H1 (cell line): ENCODE measurements around the gene NAV3. TPM values are rescaled to one million over a fixed set of nuclear protein-coding genes. Genes with fewer than 3 reads are reported as not detected.

Experiments used
- CTCF ChIA-PET: fragments of 300-600 bp; sonication (Branson Sonifier 250); formaldehyde crosslinking; loops from one replicate; lab custom pipeline; 2021; ENCODE audit not compliant: partially characterized antibody; lab: Charles Lee
- POLR2A ChIA-PET: fragments of 300-600 bp; sonication (Branson Sonifier 250); formaldehyde crosslinking; loops from one replicate; lab custom pipeline; 2021; ENCODE audit warnings: inconsistent platforms; ENCODE audit not compliant: partially characterized antibody; lab: Charles Lee
- DNase-seq, 2 experiments: peaks; one replicate each; pipeline versions ENCODE4 v3.0.0 to v3.0.0-alpha.2; 2010 to 2022; ENCODE audit warnings: low spot score in 2 of 2, low read depth in 1 of 2, mixed read lengths in 1 of 2
- FAIRE-seq: peaks from 2 replicates; lab custom pipeline; 2011; peaks lifted over from hg19 to GRCh38; lab: Jason Lieb, UNC
- H2AFZ ChIP-seq: 2 replicates; pipeline ENCODE4 v1.8.1; 2012; ENCODE audit warnings: low read length, inconsistent platforms
- H2AK5ac ChIP-seq: 2 replicates; pipeline ENCODE4 v1.6.1; 2013; ENCODE audit warnings: low read depth, low read length
- H2BK120ac ChIP-seq: replicated peaks from 2 replicates; pipeline ENCODE3; 2013; ENCODE audit warnings: low read depth, low read length, inconsistent platforms
- H2BK12ac ChIP-seq: 2 replicates; pipeline ENCODE4 v1.6.1; 2013; ENCODE audit warnings: low read depth, low read length
- H2BK15ac ChIP-seq: 2 replicates; pipeline ENCODE4 v1.6.1; 2013; ENCODE audit warnings: low read length
- H2BK20ac ChIP-seq: 2 replicates; pipeline ENCODE4 v1.6.1; 2013; ENCODE audit warnings: low read length
- H2BK5ac ChIP-seq: 2 replicates; pipeline ENCODE4 v1.6.1; 2013; ENCODE audit warnings: low read depth, low read length
- H3K14ac ChIP-seq: 2 replicates; pipeline ENCODE4 v1.6.1; 2013; ENCODE audit warnings: inconsistent platforms; ENCODE audit not compliant: insufficient read length
- H3K18ac ChIP-seq: 2 replicates; pipeline ENCODE4 v1.6.1; 2013; ENCODE audit warnings: low read length; ENCODE audit errors: extremely low read depth
- H3K23ac ChIP-seq: 2 replicates; pipeline ENCODE4 v1.6.1; 2013; ENCODE audit warnings: inconsistent platforms; ENCODE audit not compliant: insufficient read length
- H3K23me2 ChIP-seq: 2 replicates; pipeline ENCODE4 v1.6.1; 2013; ENCODE audit warnings: low read depth, low read length
- H3K27ac ChIP-seq: 2 replicates; pipeline ENCODE4 v1.6.1; 2011; ENCODE audit warnings: low read depth, low read length, inconsistent platforms
- H3K27me3 ChIP-seq, 4 experiments: replicated peaks in 1 of 4; 1 replicate in 1 of 4; 2 replicates in 3 of 4; pipeline versions ENCODE4 v1.6.1 to v1.8.1; 2011 to 2013; ENCODE audit warnings: low read length in 3 of 4, mild to moderate bottlenecking in 3 of 4, inconsistent platforms in 2 of 4, mixed read lengths in 2 of 4, moderate library complexity in 1 of 4; ENCODE audit not compliant: control insufficient read depth in 3 of 4, insufficient read depth in 3 of 4; ENCODE audit errors: extremely low read depth in 1 of 4
- H3K36me3 ChIP-seq, 4 experiments: 2 replicates each; pipeline versions ENCODE4 v1.6.1 to v1.8.1; 2011 to 2013; ENCODE audit warnings: mild to moderate bottlenecking in 4 of 4, low read length in 3 of 4, moderate library complexity in 2 of 4, control low read depth in 1 of 4, inconsistent platforms in 1 of 4; ENCODE audit not compliant: insufficient read depth in 4 of 4, control insufficient read depth in 2 of 4
- H3K4ac ChIP-seq: replicated peaks from 2 replicates; pipeline ENCODE3; 2013; ENCODE audit warnings: low read length, low read depth, mixed read lengths, inconsistent platforms; ENCODE audit not compliant: insufficient read length
- H3K4me1 ChIP-seq, 4 experiments: replicated peaks in 1 of 4; 1 replicate in 1 of 4; 2 replicates in 3 of 4; pipeline versions ENCODE4 v1.6.1 to v1.8.1; 2011 to 2013; ENCODE audit warnings: low read length in 3 of 4, inconsistent platforms in 2 of 4, mixed read lengths in 1 of 4; ENCODE audit not compliant: insufficient read depth in 4 of 4, control insufficient read depth in 3 of 4
- H3K4me2 ChIP-seq, 2 experiments: 2 replicates each; pipeline versions ENCODE4 v1.6.1 to v1.8.1; 2011 to 2013; ENCODE audit warnings: low read depth in 2 of 2, low read length in 2 of 2, control low read depth in 1 of 2, inconsistent platforms in 1 of 2, mild to moderate bottlenecking in 1 of 2; ENCODE audit not compliant: insufficient read depth in 1 of 2
- H3K4me3 ChIP-seq, 4 experiments: fragments of 200-600, 300-600 bp in 1 of 4; sonication (generic), shearing (Covaris generic), sonication (Bioruptor Twin) in 1 of 4; 2 replicates each; pipeline versions ENCODE4 v1.5.1 to v1.8.1; 2011 to 2016; ENCODE audit warnings: low read length in 4 of 4, low read depth in 3 of 4, control low read depth in 2 of 4, inconsistent platforms in 2 of 4, mild to moderate bottlenecking in 2 of 4, mixed read lengths in 1 of 4, moderate library complexity in 1 of 4; ENCODE audit not compliant: insufficient read depth in 2 of 4; ENCODE audit errors: extremely low read depth in 1 of 4
- H3K56ac ChIP-seq: replicated peaks from 2 replicates; pipeline ENCODE3; 2013; ENCODE audit warnings: low read depth, mild to moderate bottlenecking, mixed read lengths, low read length, inconsistent platforms; ENCODE audit not compliant: insufficient read length
- H3K79me1 ChIP-seq: 2 replicates; pipeline ENCODE4 v1.6.1; 2013; ENCODE audit warnings: low read depth, low read length, control low read depth
- H3K79me2 ChIP-seq, 2 experiments: 2 replicates each; pipeline versions ENCODE4 v1.6.1 to v1.8.1; 2012 to 2013; ENCODE audit warnings: low read length in 2 of 2, mild to moderate bottlenecking in 2 of 2, inconsistent platforms in 1 of 2; ENCODE audit not compliant: insufficient read depth in 2 of 2, control insufficient read depth in 1 of 2
- H3K9ac ChIP-seq, 4 experiments: replicated peaks in 1 of 4; 1 replicate in 1 of 4; 2 replicates in 3 of 4; pipeline versions ENCODE4 v1.6.1 to v1.8.1; 2011 to 2013; ENCODE audit warnings: low read depth in 3 of 4, low read length in 3 of 4, control low read depth in 2 of 4, mild to moderate bottlenecking in 2 of 4, moderate library complexity in 2 of 4, inconsistent platforms in 1 of 4; ENCODE audit errors: extremely low read depth in 1 of 4
- H3K9me3 ChIP-seq, 2 experiments: 2 replicates each; pipeline versions ENCODE4 v1.6.1 to v1.8.1; 2012 to 2013; ENCODE audit warnings: mild to moderate bottlenecking in 2 of 2, moderate library complexity in 2 of 2, control low read depth in 1 of 2, inconsistent platforms in 1 of 2, low read depth in 1 of 2, low read length in 1 of 2, mixed read lengths in 1 of 2; ENCODE audit not compliant: insufficient read depth in 2 of 2
- H4K20me1 ChIP-seq, 2 experiments: replicated peaks in 1 of 2; 2 replicates each; pipeline versions ENCODE3 to v1.8.1; 2011 to 2013; ENCODE audit warnings: inconsistent platforms in 2 of 2, low read length in 2 of 2, mild to moderate bottlenecking in 1 of 2; ENCODE audit not compliant: insufficient read depth in 2 of 2, control insufficient read depth in 1 of 2
- H4K5ac ChIP-seq: 2 replicates; pipeline ENCODE4 v1.6.1; 2013; ENCODE audit warnings: low read length, low read depth, mixed read lengths, inconsistent platforms; ENCODE audit not compliant: insufficient read length
- H4K8ac ChIP-seq: 2 replicates; pipeline ENCODE4 v1.8.0; 2013; ENCODE audit warnings: mild to moderate bottlenecking, moderate library complexity, low read length, inconsistent platforms; ENCODE audit not compliant: insufficient read depth; ENCODE audit errors: extremely low read depth
- H4K91ac ChIP-seq: replicated peaks from 2 replicates; pipeline ENCODE3; 2013; ENCODE audit warnings: low read length, mixed read lengths, inconsistent platforms; ENCODE audit not compliant: insufficient read length
- FOSL1 ChIP-seq: IDR thresholded peaks from 2 replicates; pipeline ENCODE4 v1.6.1; 2011; ENCODE audit warnings: mild to moderate bottlenecking, low read depth, low read length, moderate library complexity; ENCODE audit not compliant: insufficient read depth
- GTF2F1 ChIP-seq: IDR thresholded peaks from 2 replicates; pipeline ENCODE4 v1.6.1; 2012; ENCODE audit warnings: low read depth, low read length, improper control_type of control experiment, borderline replicate concordance
- PHF8 ChIP-seq: fragments of 200-600 bp; sonication (generic); conservative IDR thresholded peaks from 2 replicates; pipeline ENCODE4 v1.7.1; 2012; ENCODE audit warnings: low read depth, mild to moderate bottlenecking, inconsistent platforms, low read length, moderate library complexity
- TAF1 ChIP-seq: IDR thresholded peaks from 2 replicates; pipeline ENCODE4 v1.6.1; 2011; ENCODE audit warnings: mild to moderate bottlenecking, low read depth, low read length
- WGBS, 2 experiments: shearing (Covaris generic) in 1 of 2; methylation state at CpG; one replicate each; pipeline versions ENCODE4 v1.1.6 to v1.1.7; 2013 to 2015; ENCODE audit warnings: low lambda C conversion rate in 2 of 2, mixed read lengths in 2 of 2, inconsistent platforms in 1 of 2, low coverage in 1 of 2, missing lambda C conversion rate in 1 of 2; ENCODE audit not compliant: insufficient replicate concordance in 2 of 2, insufficient coverage in 1 of 2, insufficient read length in 1 of 2; ENCODE audit errors: extremely low coverage in 1 of 2, missing lambda C conversion rate in 1 of 2; 5-methylcytosine and 5-hydroxymethylcytosine counted together
- polyA plus RNA-seq, 7 experiments: library from polyadenylated mRNA; depleted of rRNA in 3 of 7; stranded (reverse) in 5 of 7; unstranded in 2 of 7; fragments of >200 nt in 5 of 7; fragments of 200-250 nt in 2 of 7; gene quantifications; 1 replicate in 5 of 7; 2 replicates in 1 of 7; 4 replicates in 1 of 7; pipeline versions ENCODE4 v1.2.1 to v1.2.3, GENCODE V29; 2011 to 2013; ENCODE audit warnings: missing spikeins in 2 of 7, mixed read lengths in 2 of 7
- total RNA-seq: library from RNA; stranded (reverse); fragmentation: NEBNext Ultra II Directional; extraction: Animal tissue kit (Norgen Biotek cat#: 25700); gene quantifications from 2 replicates; pipeline ENCODE4 v1.2.1, GENCODE V29; 2021

NAV3 gene
- total and polyA plus RNA-seq, 2 of the 8 experiments (the other 6 are each of a cell fraction or from before 2014, with no cell fraction given), result 0.47 to 5.0 TPM

DNA sequence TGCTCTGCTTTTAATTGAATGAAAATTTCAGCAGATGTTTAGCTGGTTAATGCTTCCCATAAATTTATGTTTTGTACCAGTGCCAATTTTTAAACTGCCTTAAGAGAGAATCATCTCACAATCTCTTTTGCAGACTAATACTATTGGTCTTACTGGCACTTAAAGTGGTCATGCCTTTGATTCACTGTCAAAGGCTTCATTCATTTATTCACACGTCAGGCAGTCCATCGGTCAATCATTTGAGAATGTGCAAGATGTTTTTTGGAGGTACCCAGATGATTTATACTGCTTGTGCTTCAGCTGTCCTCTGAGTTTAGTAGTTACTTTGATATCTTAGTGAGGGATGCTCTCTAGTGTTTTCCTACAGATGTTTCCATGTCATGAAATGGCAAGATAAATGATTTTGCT, 83.4 kb downstream of the NAV3 start:
- FAIRE-seq, result no peak
- CTCF ChIA-PET, result interaction anchor here (0.8 to 3.6 kb wide), 3 partner anchors 10 to 120 kb away, joined by 3 to 27 read pairs (median 4); no protein-coding TSS in a partner anchor
- no peak for TF ChIP-seq GTF2F1
- TF ChIP-seq TAF1, result no peak
- no peak for TF ChIP-seq FOSL1
- TF ChIP-seq PHF8, result no peak

More for the DNA sequence above, 83.4 kb downstream of the NAV3 start:
- Histone ChIP-seq H3K79me1 (no peaks in the 10 kb centered on the region), H3K36me3 (no peaks in the 10 kb centered on the region), H3K23ac (no peak overlapping the region), H3K9ac (no peak overlapping the region), H2AFZ (no peak overlapping the region), H3K4me2 (no peak overlapping the region), H4K8ac (no peak overlapping the region), H2BK15ac (no peak overlapping the region), H4K20me1 (no peaks in the 10 kb centered on the region), H2BK12ac (no peak overlapping the region), H3K14ac (no peak overlapping the region), H3K4ac (no peak overlapping the region), H2BK20ac (no peak overlapping the region), H3K79me2 (no peaks in the 10 kb centered on the region), H3K23me2 (no peaks in the 10 kb centered on the region), H3K9me3 (no peaks in the 10 kb centered on the region), H4K5ac (no peak overlapping the region), H3K56ac (no peak overlapping the region), H3K27me3 (no peaks in the 10 kb centered on the region), H2BK5ac (no peak overlapping the region), H3K27ac (no peak overlapping the region), H2AK5ac (no peak overlapping the region), H3K4me1 (no peaks in the 10 kb centered on the region), H2BK120ac (no peak overlapping the region), H4K91ac (no peak overlapping the region), H3K18ac (no peak overlapping the region), H3K4me3 (no peak overlapping the region)
- no peak for DNase-seq
- 48% methylated on average over 2 of the region's 2 CpGs; no CpG with 5 or more reads in 1 of the 2 experiments for WGBS, 2 experiments
- POLR2A ChIA-PET, result no interaction called here
